ENCODE results near the gene RIC8B.
A peak's percentile ranks its signal among the peaks of the same experiment; 100 is the strongest.
"Not testable (repeated sequence)": the region's sequence is repeated elsewhere in the genome, so short reads cannot be mapped to it uniquely, and the experiment has no call there.

Gene RIC8B, protein sequence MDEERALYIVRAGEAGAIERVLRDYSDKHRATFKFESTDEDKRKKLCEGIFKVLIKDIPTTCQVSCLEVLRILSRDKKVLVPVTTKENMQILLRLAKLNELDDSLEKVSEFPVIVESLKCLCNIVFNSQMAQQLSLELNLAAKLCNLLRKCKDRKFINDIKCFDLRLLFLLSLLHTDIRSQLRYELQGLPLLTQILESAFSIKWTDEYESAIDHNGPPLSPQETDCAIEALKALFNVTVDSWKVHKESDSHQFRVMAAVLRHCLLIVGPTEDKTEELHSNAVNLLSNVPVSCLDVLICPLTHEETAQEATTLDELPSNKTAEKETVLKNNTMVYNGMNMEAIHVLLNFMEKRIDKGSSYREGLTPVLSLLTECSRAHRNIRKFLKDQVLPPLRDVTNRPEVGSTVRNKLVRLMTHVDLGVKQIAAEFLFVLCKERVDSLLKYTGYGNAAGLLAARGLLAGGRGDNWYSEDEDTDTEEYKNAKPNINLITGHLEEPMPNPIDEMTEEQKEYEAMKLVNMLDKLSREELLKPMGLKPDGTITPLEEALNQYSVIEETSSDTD

DNA sequence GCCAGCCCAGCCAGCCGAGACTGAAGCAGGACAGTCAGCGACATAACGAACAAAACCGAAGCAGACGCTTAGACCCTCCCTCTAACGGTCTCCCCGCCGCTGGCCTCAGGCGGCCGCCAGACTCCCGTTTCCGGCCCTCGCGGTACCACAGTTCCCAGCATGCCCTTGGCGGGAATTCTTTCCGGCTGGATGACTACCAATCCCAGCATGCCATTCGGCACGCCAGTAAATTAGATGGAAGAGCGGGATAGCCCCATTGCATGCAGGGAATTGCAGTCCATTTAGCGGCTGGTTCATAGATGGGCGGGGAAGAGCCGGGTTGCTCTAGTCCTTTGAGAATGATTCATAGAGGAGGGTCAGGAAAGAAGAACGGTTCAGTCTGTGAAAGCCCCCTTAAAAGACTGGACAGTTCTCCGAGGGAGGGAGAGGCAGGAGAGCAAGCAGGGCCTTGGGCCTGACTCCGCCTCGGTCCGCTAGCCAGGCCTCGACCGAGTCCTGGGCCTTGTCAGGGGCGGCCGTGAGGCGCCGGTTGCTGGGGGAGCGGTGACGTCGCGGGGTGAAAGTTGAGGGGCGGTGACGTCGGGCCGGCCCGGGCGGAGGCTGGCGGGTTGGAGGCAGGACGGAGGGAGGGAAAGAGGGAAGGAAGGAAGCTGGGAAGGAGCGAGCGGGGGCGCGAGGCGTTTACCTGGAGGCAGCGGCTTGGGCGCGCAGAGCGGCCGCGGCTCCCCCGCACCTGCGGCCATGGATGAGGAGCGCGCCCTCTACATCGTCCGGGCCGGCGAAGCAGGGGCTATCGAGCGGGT, at the start of gene RIC8B:
RIC8B (plus strand) TSS at position 678 of the 803 bp plus-strand sequence; CDS start at position 742, 64 bp downstream.
- DNase-seq (ENCODE audit: low read depth): peak; percentile 99

DNA sequence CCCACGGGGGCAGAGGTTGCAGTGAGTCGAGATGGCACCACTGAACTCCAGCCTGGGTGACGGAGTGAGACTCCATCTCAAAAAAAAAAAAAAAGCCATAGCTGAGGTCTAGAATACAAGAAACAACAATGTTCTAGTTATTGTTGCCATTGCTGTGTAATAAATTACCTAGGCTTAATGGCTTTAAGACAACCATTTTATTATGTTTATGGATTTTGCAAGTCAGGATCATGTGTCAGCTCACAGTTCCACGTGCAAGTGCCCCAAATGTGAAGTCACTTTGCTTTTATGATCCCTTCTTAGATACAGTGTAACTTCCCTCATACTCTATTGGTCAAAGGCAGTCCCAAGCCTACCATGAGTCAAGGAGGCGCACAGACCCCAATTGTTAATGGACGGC, 49.5 kb upstream of the RIC8B start:
- no peak overlapping the region for H3K4me3 ChIP-seq (ENCODE audit: control insufficient read depth, low read depth, low read length)
- no peak for DNase-seq (ENCODE audit: low read depth)
- TF ChIP-seq, protein P1, sequence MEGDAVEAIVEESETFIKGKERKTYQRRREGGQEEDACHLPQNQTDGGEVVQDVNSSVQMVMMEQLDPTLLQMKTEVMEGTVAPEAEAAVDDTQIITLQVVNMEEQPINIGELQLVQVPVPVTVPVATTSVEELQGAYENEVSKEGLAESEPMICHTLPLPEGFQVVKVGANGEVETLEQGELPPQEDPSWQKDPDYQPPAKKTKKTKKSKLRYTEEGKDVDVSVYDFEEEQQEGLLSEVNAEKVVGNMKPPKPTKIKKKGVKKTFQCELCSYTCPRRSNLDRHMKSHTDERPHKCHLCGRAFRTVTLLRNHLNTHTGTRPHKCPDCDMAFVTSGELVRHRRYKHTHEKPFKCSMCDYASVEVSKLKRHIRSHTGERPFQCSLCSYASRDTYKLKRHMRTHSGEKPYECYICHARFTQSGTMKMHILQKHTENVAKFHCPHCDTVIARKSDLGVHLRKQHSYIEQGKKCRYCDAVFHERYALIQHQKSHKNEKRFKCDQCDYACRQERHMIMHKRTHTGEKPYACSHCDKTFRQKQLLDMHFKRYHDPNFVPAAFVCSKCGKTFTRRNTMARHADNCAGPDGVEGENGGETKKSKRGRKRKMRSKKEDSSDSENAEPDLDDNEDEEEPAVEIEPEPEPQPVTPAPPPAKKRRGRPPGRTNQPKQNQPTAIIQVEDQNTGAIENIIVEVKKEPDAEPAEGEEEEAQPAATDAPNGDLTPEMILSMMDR (conservative IDR thresholded peaks at IDR 0.05; ENCODE audit: control insufficient read depth, insufficient read depth, low read depth, low read length): no peak

More for the DNA sequence above, at the start of gene RIC8B:
- TF ChIP-seq, protein P1 (conservative IDR thresholded peaks at IDR 0.05; ENCODE audit: control insufficient read depth, insufficient read depth, low read depth, low read length): no peak
- H3K4me3 ChIP-seq (ENCODE audit: control insufficient read depth, low read depth, low read length): peak within 1 kb of the TSS; percentile 89

DNA sequence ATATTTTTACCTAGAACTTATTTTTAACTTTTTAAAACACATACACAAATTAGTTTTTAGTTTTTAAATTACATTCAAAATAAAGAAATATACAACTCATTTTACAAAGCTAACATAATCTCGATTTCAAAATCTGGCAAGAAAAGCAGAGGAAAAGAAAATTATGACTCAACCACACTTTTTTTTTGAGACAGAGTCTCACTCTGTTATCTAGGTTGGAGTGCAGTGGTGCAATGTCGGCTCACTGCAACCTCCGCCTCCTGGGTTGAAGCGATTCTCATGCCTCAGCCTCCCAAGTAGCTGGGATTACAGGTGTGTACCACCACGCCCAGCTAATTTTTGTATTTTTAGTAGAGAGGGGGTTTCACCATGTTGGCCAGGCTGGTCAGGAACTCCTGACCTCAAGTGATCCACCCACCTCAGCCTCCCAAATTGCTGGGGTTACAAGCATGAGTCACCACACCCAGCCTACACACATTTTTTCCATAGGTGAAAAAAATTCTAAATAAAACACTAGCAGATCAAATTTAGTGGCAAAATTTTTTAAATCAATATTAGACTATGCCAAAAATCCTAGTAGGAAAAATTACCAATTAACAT, 47.8 kb upstream of the RIC8B start:
- DNase-seq (ENCODE audit: low read depth): peak; percentile 34
- not testable (repeated sequence) for H3K4me3 ChIP-seq (ENCODE audit: control insufficient read depth, low read depth, low read length)

DNA sequence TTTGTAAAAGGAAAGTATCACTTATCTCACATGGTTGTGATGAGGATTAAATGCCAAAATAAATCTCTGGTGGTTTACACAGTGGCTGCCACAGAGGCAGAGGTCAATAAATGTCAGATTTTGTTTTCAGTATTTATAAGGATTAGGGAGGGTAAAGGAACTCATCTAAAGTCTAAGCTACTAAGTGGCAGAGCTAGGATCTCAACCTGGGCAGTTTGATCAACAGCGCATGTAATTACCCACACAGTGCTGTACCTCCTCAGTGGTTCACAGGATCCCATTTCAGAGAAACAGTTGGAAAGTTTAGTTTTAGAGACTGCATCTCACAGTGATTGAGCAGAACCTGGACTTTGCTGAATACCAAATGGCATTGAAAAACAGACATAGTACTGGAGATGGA, 44.9 kb upstream of the RIC8B start:
- TF ChIP-seq, protein P1 (conservative IDR thresholded peaks at IDR 0.05; ENCODE audit: control insufficient read depth, insufficient read depth, low read depth, low read length): no peak
- no peak overlapping the region for H3K4me3 ChIP-seq (ENCODE audit: control insufficient read depth, low read depth, low read length)
- DNase-seq (ENCODE audit: low read depth): no peak

DNA sequence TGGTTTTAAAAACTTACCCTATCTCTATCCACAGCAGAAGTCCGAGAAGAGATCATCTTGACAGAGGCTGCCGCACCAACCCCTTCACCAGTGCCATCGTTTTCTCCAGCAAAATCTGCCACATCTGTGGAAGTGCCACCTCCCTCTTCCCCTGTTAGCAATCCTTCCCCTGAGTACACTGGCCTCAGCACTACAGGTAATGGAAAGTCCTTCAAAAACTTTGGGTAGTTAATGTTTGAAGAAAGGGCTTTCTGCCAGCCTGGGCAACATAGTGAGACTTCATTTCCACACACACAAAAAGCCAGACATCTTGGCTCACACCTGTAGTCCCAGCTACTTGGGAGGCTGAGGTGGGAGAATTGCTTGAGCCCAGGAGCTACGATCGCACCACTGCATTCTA, 41.6 kb upstream of the RIC8B start:
- TF ChIP-seq, protein P1 (conservative IDR thresholded peaks at IDR 0.05; ENCODE audit: control insufficient read depth, insufficient read depth, low read depth, low read length): no peak
- no peak for DNase-seq (ENCODE audit: low read depth)
- H3K4me3 ChIP-seq (ENCODE audit: control insufficient read depth, low read depth, low read length): no peak overlapping the region

DNA sequence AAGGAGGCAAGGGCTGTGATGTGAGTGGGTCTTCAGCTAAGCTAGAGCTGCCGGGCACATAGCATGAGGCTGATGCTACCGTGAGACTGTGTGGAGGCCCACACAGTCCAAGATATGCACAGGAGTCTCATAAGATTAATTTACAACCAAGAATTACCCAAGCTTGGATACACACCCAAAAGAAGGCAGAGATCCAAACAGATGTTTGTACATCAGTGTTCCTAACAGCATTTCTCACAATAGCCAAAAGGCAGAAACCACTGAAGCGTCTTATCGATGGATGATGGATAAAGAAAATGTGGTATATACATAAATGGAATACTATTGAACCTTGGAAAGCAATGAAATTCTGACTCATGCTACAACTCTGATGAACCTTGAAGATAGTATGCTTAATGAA, 40.8 kb upstream of the RIC8B start:
- no peak overlapping the region for H3K4me3 ChIP-seq (ENCODE audit: control insufficient read depth, low read depth, low read length)
- TF ChIP-seq, protein P1 (conservative IDR thresholded peaks at IDR 0.05; ENCODE audit: control insufficient read depth, insufficient read depth, low read depth, low read length): no peak
- DNase-seq (ENCODE audit: low read depth): peak; percentile 5
